Upper lobe of left lung (tissue), 6 donors: ENCODE data around the gene PREP. TPM values are rescaled to one million over a fixed set of nuclear protein-coding genes. Genes with fewer than 3 reads are reported as not detected.

Source experiments
- ATAC-seq, 2 donors: fragments of 200-7000 bp; cut with Tn5 transposase; one replicate each; pipeline ENCODE4 v1.9.1; 2022; ENCODE audit warnings: mild to moderate bottlenecking in 2 of 2, moderate library complexity in 2 of 2; ENCODE audit not compliant: low FRiP score in 2 of 2
- DNase-seq, 2 donors: peaks; one replicate each; pipeline ENCODE4 v3.0.0-alpha.2; 2019 to 2020
- H3K27ac ChIP-seq, 4 donors: fragments of 200-600 bp; sonication (generic); one replicate each; pipeline ENCODE4 v1.5.1; 2016 to 2019
- H3K27me3 ChIP-seq, 4 donors: fragments of 200-600 bp; sonication (generic); one replicate each; pipeline ENCODE4 v1.5.1; 2017 to 2019
- H3K36me3 ChIP-seq, 4 donors: fragments of 200-600 bp; sonication (generic); one replicate each; pipeline ENCODE4 v1.5.1; 2016 to 2019
- H3K4me1 ChIP-seq, 4 donors: fragments of 200-600 bp; sonication (generic); one replicate each; pipeline ENCODE4 v1.5.1; 2018 to 2019
- H3K4me3 ChIP-seq, 4 donors: fragments of 200-600 bp; sonication (generic); one replicate each; pipeline ENCODE4 v1.5.1; 2017 to 2019; ENCODE audit warnings: mild to moderate bottlenecking in 2 of 4, moderate library complexity in 1 of 4
- H3K9me3 ChIP-seq, 4 donors: fragments of 200-600 bp; sonication (generic); one replicate each; pipeline ENCODE4 v1.5.1; 2018 to 2019
- EP300 ChIP-seq, 4 donors: sonication (generic); formaldehyde crosslinking; IDR thresholded peaks; one replicate each; pipeline ENCODE4 v1.5.1; 2017; ENCODE audit warnings: antibody characterized with exemption in 4 of 4, control low read depth in 2 of 4
- POLR2A ChIP-seq, 4 donors: fragments of 450-650 bp; IDR thresholded peaks; one replicate each; pipeline ENCODE4 v1.5.1; 2016 to 2017; ENCODE audit warnings: antibody characterized with exemption in 4 of 4, mild to moderate bottlenecking in 2 of 4
- POLR2AphosphoS5 ChIP-seq, 2 donors: sonication (generic); formaldehyde crosslinking; IDR thresholded peaks; one replicate each; pipeline ENCODE4 v1.5.1; 2017; ENCODE audit warnings: antibody characterized with exemption in 2 of 2
- WGBS, 2 donors: methylation state at CpG; one replicate each; pipeline ENCODE4 v1.1.5; 2017 to 2018; 5-methylcytosine and 5-hydroxymethylcytosine counted together
- total RNA-seq, 6 donors: library from RNA; depleted of rRNA in 4 of 6; stranded (reverse); fragments of >200 nt in 4 of 6; gene quantifications; one replicate each; pipeline versions ENCODE4 v1.1.0 to v1.2.1, GENCODE V29; 2016 to 2021
- TF ChIP-seq, protein P1 (sequence below), 6 experiments: fragments of 450-650 bp in 4 of 6; fragments of 200-600 bp in 2 of 6; sonication (generic) in 2 of 6; IDR thresholded peaks; one replicate each; pipeline ENCODE4 v1.5.1; 2016 to 2019; ENCODE audit warnings: antibody characterized with exemption in 6 of 6
- donor health status: DM: no; HTN: no; CAD: no; lungs with moderate emphysema.
- donor health status: DM: no; HTN: yes; CAD: no; lungs with severe emphysema.

The PREP gene
- total RNA-seq, 6 donors from 2014 or later: 12.1 to 31.0 (median 28.9) TPM

DNA sequence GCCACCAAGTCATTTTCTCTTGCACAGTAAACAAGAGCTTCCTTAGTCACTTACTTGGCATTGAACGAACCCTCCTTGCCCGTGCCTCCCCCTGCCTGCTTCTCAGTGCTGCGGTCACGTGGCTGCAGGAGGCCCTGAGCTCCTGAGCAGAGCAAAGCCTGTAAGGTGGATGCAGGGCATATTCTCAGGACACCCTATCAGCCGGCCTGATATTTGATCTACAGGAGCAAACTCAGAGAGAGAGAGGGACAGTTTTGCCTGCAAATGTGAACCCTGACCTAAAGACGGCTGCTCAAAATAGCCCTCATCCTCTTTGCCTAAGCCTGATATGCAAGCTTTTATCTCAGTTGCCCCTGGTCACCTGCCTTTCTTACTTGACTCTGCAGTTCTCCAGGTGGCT, 130.1 kb downstream of the PREP start:
- H3K4me1 ChIP-seq: peaks cover 0 to 7% (median 2%) of the 10 kb centered on the region in 4 donors
- TF ChIP-seq, protein P1, sequence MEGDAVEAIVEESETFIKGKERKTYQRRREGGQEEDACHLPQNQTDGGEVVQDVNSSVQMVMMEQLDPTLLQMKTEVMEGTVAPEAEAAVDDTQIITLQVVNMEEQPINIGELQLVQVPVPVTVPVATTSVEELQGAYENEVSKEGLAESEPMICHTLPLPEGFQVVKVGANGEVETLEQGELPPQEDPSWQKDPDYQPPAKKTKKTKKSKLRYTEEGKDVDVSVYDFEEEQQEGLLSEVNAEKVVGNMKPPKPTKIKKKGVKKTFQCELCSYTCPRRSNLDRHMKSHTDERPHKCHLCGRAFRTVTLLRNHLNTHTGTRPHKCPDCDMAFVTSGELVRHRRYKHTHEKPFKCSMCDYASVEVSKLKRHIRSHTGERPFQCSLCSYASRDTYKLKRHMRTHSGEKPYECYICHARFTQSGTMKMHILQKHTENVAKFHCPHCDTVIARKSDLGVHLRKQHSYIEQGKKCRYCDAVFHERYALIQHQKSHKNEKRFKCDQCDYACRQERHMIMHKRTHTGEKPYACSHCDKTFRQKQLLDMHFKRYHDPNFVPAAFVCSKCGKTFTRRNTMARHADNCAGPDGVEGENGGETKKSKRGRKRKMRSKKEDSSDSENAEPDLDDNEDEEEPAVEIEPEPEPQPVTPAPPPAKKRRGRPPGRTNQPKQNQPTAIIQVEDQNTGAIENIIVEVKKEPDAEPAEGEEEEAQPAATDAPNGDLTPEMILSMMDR (IDR thresholded peaks at IDR 0.05): no peak
- TF ChIP-seq EP300 (IDR thresholded peaks at IDR 0.05) (no peak), POLR2A (IDR thresholded peaks at IDR 0.05) (no peak), POLR2AphosphoS5 (IDR thresholded peaks at IDR 0.05) (no peak)
- DNase-seq (peak; percentile 13 to 68), ATAC-seq (peak; percentile 34 to 48)
- no peaks in the 10 kb centered on the region for H3K9me3 ChIP-seq
- H3K27me3 ChIP-seq: no peaks in the 10 kb centered on the region
- H3K4me3 ChIP-seq: no peak overlapping the region
- peaks cover 0 to 26% (median 11%) of the 10 kb centered on the region in 4 donors for H3K36me3 ChIP-seq
- no peak overlapping the region for H3K27ac ChIP-seq
- WGBS, 2 donors: 7 to 31% methylated on average over 5 to 6 of the region's 6 CpGs

DNA sequence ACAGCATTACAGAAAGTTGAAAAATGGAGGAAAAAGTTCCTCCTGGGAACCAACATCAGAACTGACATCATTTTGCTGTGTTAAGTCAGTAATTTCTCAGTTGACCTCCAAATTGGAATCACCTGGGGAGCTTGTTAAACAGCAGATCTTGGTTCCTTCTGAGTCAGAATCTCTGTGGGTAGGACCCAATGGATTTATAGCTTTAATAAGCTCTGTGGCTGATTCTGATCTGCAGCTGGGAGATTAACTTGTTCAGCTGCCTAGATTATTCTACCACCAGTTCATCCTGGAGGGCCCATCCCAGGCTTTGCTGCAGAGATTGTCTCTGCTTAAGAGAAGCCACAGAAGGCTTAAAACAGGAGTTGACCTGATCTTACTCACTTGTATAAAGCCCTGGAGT, 132.4 kb downstream of the PREP start:
- no peaks in the 10 kb centered on the region for H3K27me3 ChIP-seq
- H3K27ac ChIP-seq: no peak overlapping the region
- H3K4me3 ChIP-seq: no peak overlapping the region
- H3K9me3 ChIP-seq: no peaks in the 10 kb centered on the region
- DNase-seq (no peak), ATAC-seq (no peak)
- peaks cover 0 to 6% (median under 1%) of the 10 kb centered on the region in 4 donors for H3K36me3 ChIP-seq
- peaks cover 0 to 7% (median 2%) of the 10 kb centered on the region in 4 donors for H3K4me1 ChIP-seq
- TF ChIP-seq POLR2A (IDR thresholded peaks at IDR 0.05) (no peak), POLR2AphosphoS5 (IDR thresholded peaks at IDR 0.05) (no peak), EP300 (IDR thresholded peaks at IDR 0.05) (no peak)
- TF ChIP-seq, protein P1 (IDR thresholded peaks at IDR 0.05): no peak

DNA sequence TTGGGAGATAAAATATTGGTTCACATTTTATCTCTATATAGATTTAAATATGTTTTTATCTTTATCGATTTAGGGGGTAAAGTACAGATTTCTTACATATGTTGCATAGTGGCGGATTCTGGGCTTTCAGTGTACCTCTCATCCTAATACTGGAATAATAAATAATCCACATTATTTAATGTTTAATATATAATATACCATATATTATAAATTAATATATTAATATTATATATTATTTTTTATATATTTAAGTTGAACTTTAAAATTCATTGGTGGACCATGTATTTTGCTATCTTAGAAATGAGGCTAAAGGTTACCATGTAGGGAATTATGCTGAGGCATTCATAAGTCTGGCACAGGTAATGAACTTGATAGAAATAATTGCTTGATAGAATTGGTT, 133.5 kb downstream of the PREP start:
- no peaks in the 10 kb centered on the region for H3K27me3 ChIP-seq
- no peaks in the 10 kb centered on the region for H3K36me3 ChIP-seq
- ATAC-seq (no peak), DNase-seq (no peak)
- no peak overlapping the region for H3K27ac ChIP-seq
- TF ChIP-seq POLR2A (IDR thresholded peaks at IDR 0.05) (no peak), POLR2AphosphoS5 (IDR thresholded peaks at IDR 0.05) (no peak), EP300 (IDR thresholded peaks at IDR 0.05) (no peak)
- TF ChIP-seq, protein P1 (IDR thresholded peaks at IDR 0.05): no peak
- H3K4me1 ChIP-seq: peaks cover 0 to 7% (median 2%) of the 10 kb centered on the region in 4 donors
- no peak overlapping the region for H3K4me3 ChIP-seq
- WGBS, 2 donors: 97 to 100% methylated on average over 2 of the region's 2 CpGs
- H3K9me3 ChIP-seq: no peaks in the 10 kb centered on the region

DNA sequence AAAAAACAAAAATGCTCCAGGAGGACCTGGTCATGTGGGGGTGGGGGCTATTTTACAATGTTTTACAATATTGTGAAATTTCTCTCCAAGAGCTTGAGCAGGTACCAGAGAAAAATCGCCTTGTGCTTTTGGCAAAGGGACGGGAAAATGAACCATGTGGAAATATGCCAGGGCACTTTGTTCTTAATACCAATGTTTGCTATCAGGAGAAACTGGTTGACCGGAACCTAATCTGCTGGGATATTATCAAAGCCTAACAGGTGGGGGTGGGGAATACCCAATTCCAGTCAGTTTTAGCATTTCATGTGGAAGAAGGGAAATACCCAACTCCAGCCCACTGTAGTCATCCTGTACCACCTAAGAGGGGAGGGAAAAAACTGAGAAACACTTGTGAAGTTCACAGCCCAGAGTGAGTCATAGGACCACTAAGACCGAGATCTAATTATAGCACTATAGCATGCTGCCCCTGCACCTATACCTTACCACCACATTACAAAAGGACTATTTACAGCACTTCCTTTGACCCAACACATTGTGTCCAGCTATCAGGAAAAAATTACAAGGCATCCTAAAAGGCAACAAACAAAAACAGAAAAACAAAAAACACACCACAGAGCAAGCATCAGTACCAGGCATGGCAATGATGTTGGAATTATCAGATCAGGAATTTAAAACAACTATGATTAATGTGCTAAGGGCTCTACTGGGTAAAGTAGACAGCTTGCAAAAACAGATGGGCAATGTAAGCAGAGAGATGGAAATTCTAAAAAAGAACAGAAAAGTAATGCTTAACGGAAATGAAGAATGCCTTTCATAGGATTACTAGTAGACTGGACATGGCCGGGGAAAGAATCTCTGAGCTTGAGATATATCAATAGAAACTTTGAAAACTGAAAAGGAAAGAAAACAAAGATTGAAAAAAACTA, 138.9 kb downstream of the PREP start:
- DNase-seq (no peak), ATAC-seq (no peak)
- TF ChIP-seq EP300 (IDR thresholded peaks at IDR 0.05) (no peak), POLR2A (IDR thresholded peaks at IDR 0.05) (no peak), POLR2AphosphoS5 (IDR thresholded peaks at IDR 0.05) (no peak)
- TF ChIP-seq, protein P1 (IDR thresholded peaks at IDR 0.05): no peak

More for the DNA sequence above, 138.9 kb downstream of the PREP start:
- Histone ChIP-seq H3K36me3 (no peaks in the 10 kb centered on the region), H3K9me3 (no peaks in the 10 kb centered on the region), H3K27me3 (no peaks in the 10 kb centered on the region), H3K27ac (no peak overlapping the region), H3K4me3 (no peak overlapping the region), H3K4me1 (peaks cover 0 to 7% (median 2%) of the 10 kb centered on the region in 4 donors)
- 77 to 79% methylated on average over 6 of the region's 6 CpGs for WGBS, 2 donors
